B cell (primary cell): ENCODE data around the gene ZNF776. TPM values are rescaled to one million over a fixed set of nuclear protein-coding genes. Genes with fewer than 3 reads are reported as not detected.

Experiments
- ATAC-seq: fragments of 200-7000 bp; cut with Tn5 transposase; one replicate; pipeline ENCODE4 v1.10.0; 2021; ENCODE audit warnings: low read depth, mild to moderate bottlenecking, moderate number of reproducible peaks, moderate library complexity
- CTCF ChIA-PET: fragments of 350-600 bp; sonication (Branson Sonifier 250); formaldehyde crosslinking; loops from one replicate; lab custom pipeline; 2021; ENCODE audit warnings: antibody characterized with exemption, inconsistent platforms; lab: Charles Lee
- POLR2A ChIA-PET: fragments of 350-600 bp; sonication (Branson Sonifier 250); formaldehyde crosslinking; loops from one replicate; lab custom pipeline; 2021; ENCODE audit warnings: antibody characterized with exemption; lab: Charles Lee
- DNase-seq: peaks from one replicate; pipeline ENCODE4 v3.0.0; 2013
- H2AFZ ChIP-seq: 2 replicates; pipeline ENCODE4 v1.6.1; 2012; ENCODE audit warnings: mild to moderate bottlenecking, low read depth, low read length; ENCODE audit not compliant: insufficient read depth, poor library complexity, severe bottlenecking
- H3K27ac ChIP-seq, 2 donors: 1 replicate in 1 of 2; 2 replicates in 1 of 2; pipeline ENCODE4 v1.5.1; 2012 to 2013; ENCODE audit warnings: low read length in 2 of 2, mild to moderate bottlenecking in 2 of 2, moderate library complexity in 1 of 2
- H3K27me3 ChIP-seq, 4 experiments: fragments of 200-600 bp in 1 of 4; sonication (generic) in 1 of 4; replicated peaks in 1 of 4; 1 replicate in 2 of 4; 2 replicates in 2 of 4; pipeline versions ENCODE4 v1.6.1 to v1.7.0; 2013 to 2016; ENCODE audit warnings: low read length in 3 of 4, mild to moderate bottlenecking in 2 of 4, mixed read lengths in 1 of 4, moderate library complexity in 1 of 4; ENCODE audit not compliant: insufficient read depth in 4 of 4, control insufficient read depth in 3 of 4; ENCODE audit errors: control extremely low read depth in 1 of 4
- H3K36me3 ChIP-seq, 2 experiments: replicated peaks in 1 of 2; 1 replicate in 1 of 2; 2 replicates in 1 of 2; pipeline versions ENCODE4 v1.6.1 to v1.7.1; 2013; ENCODE audit warnings: low read length in 1 of 2; ENCODE audit not compliant: insufficient read depth in 2 of 2, control insufficient read depth in 1 of 2; ENCODE audit errors: control extremely low read depth in 1 of 2, extremely low read depth in 1 of 2
- H3K4me1 ChIP-seq, 2 donors: fragments of 200-600 bp in 1 of 2; sonication (generic) in 1 of 2; 1 replicate in 1 of 2; 2 replicates in 1 of 2; pipeline versions ENCODE4 v1.5.1 to v1.6.1; 2013 to 2017; ENCODE audit warnings: low read length in 2 of 2; ENCODE audit not compliant: control insufficient read depth in 2 of 2, insufficient read depth in 2 of 2
- H3K4me2 ChIP-seq: replicated peaks from 2 replicates; pipeline ENCODE3; 2012; ENCODE audit warnings: mild to moderate bottlenecking, low read depth, low read length; ENCODE audit not compliant: poor library complexity, severe bottlenecking
- H3K4me3 ChIP-seq, 5 experiments: fragments of 200-600 bp in 1 of 5; sonication (generic) in 1 of 5; 1 replicate in 3 of 5; 2 replicates in 2 of 5; pipeline versions ENCODE4 v1.5.1 to v1.7.0; 2011 to 2016; ENCODE audit warnings: low read length in 4 of 5, mild to moderate bottlenecking in 4 of 5, low read depth in 2 of 5, control low read depth in 1 of 5, moderate library complexity in 1 of 5; ENCODE audit not compliant: insufficient read depth in 1 of 5; ENCODE audit errors: control extremely low read depth in 1 of 5, extremely low read depth in 1 of 5
- H3K79me2 ChIP-seq: fragments of 200-600 bp; sonication (generic); one replicate; pipeline ENCODE4 v1.6.0; 2016; ENCODE audit warnings: low read length; ENCODE audit not compliant: control insufficient read depth, insufficient read depth
- H3K9ac ChIP-seq: fragments of 200-600 bp; sonication (generic); 2 replicates; pipeline ENCODE4 v1.6.1; 2017; ENCODE audit warnings: mild to moderate bottlenecking, low read length, moderate library complexity
- H3K9me3 ChIP-seq, 3 donors: one replicate each; pipeline versions ENCODE4 v1.6.1 to v1.7.1; 2013; ENCODE audit warnings: low read length in 2 of 3; ENCODE audit not compliant: control insufficient read depth in 2 of 3, insufficient read depth in 1 of 3; ENCODE audit errors: control extremely low read depth in 1 of 3
- H4K20me1 ChIP-seq: 2 replicates; pipeline ENCODE4 v1.6.0; 2012; ENCODE audit warnings: mild to moderate bottlenecking, low read length; ENCODE audit not compliant: insufficient read depth, control insufficient read depth, poor library complexity, severe bottlenecking
- H3K27ac Mint-ChIP-seq: one replicate; pipeline ENCODE4 v1.8.0; 2021; ENCODE audit warnings: mixed read lengths
- H3K27me3 Mint-ChIP-seq: one replicate; pipeline ENCODE4 v1.8.0; 2021; ENCODE audit warnings: mixed read lengths
- H3K4me1 Mint-ChIP-seq: one replicate; pipeline ENCODE4 v1.8.0; 2021; ENCODE audit warnings: mixed read lengths
- H3K4me3 Mint-ChIP-seq: one replicate; pipeline ENCODE4 v1.8.0; 2021; ENCODE audit warnings: mixed read lengths
- H3K9me3 Mint-ChIP-seq: one replicate; pipeline ENCODE4 v1.8.0; 2022; ENCODE audit warnings: mixed read lengths; ENCODE audit not compliant: insufficient read depth
- EZH2 ChIP-seq: IDR thresholded peaks from 2 replicates; pipeline ENCODE4 v1.6.1; 2012; ENCODE audit warnings: borderline replicate concordance, low read depth, mild to moderate bottlenecking, moderate library complexity, low read length; ENCODE audit not compliant: insufficient read depth, poor library complexity, severe bottlenecking
- WGBS: methylation state at CpG from one replicate; pipeline ENCODE4 v1.1.5; 2013; ENCODE audit warnings: missing lambda C conversion rate; ENCODE audit not compliant: insufficient coverage; 5-methylcytosine and 5-hydroxymethylcytosine counted together
- intact Hi-C: fragments of 100-400 bp; cut with micrococcal nuclease; formaldehyde crosslinking; loops from one replicate; pipeline ENCODE4 v1.10.0; 2022
- polyA minus RNA-seq: library from RNA; depleted of rRNA, polyadenylated mRNA; stranded (reverse); fragments of >200 nt; gene quantifications from 2 replicates; pipeline ENCODE4 v1.2.3, GENCODE V29; 2012
- polyA plus RNA-seq: library from polyadenylated mRNA; depleted of rRNA; stranded (reverse); fragments of >200 nt; gene quantifications from 2 replicates; pipeline ENCODE4 v1.2.3, GENCODE V29; 2012
- total RNA-seq, 2 donors: library from RNA; stranded (reverse); fragments of 120-200 nt in 1 of 2; gene quantifications; 1 replicate in 1 of 2; 2 replicates in 1 of 2; pipeline versions ENCODE4 v1.2.3 to v1.2.4, GENCODE V29; 2013 to 2022
- TF ChIP-seq, protein P1 (sequence below): fragments of 200-600 bp; IDR thresholded peaks from one replicate; pipeline ENCODE4 v1.8.0; 2022; ENCODE audit warnings: antibody characterized with exemption, mild to moderate bottlenecking

Gene ZNF776
- total RNA-seq, result 47.5 and 51.6 TPM in 2 replicates
- 40.0 TPM for total RNA-seq (2013)
- 15.6 and 22.6 TPM in 2 replicates for polyA plus RNA-seq
- 68.4 and 115 TPM in 2 replicates for polyA minus RNA-seq

DNA sequence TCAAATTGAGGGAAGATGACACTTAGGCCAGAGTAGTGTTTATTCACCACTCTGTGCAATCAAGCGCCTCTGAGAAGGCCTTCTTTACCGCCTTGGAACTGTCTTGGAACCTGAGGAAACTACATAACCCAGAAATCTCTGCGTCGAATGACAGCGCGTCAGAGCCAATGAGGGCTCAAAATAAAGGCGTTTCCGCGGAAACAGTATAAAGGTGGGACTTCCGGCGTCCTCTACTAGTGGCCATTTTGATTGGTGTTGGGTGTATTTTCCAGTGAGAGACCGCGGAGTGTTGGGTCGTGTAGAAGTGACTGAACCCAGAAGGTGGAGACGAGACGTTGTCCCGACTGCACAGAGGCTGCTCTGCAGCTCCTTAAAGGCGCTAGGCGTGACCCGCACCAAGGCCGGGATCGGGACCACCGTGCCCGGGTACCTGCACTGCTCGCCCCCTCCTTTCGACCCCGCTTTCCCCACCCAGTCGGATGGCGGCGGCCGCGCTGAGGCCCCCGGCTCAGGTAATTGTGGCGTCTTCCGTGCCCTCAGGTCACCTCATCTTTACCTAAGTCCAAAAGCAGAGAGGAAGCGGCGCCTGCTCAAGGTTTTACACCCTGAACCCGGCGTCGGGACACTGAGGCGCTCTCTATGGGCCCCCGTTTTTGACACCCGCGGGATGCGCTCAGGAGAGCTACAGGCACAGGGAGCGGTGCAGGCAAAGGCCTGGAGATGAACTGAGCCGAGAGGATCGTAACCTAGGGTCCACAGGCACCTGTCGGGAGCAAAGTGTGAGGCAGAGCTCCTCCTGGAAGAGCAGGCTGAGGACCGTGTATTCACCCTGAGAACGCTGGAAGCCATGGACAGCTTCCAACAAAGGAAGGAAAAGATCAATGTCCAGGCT, at the start of gene ZNF776:
Gene ZNF776, plus strand, starts transcription at position 236 of the 892 bp plus-strand sequence. Its CDS starts 244 bp downstream, at position 480.
- peak within 1 kb of the TSS; percentile 88 for H3K27ac Mint-ChIP-seq

More for the DNA sequence above, at the start of gene ZNF776:
- peak; percentile 97 for ATAC-seq
- peaks cover 39% of the 10 kb centered on the region for H3K4me1 Mint-ChIP-seq
- CTCF ChIA-PET, result interaction anchor here (0.6 to 1.7 kb wide), 4 partner anchors 19 to 168 kb away, joined by 3 to 8 read pairs (median 6); partner anchors contain the start of genes ZNF586 and ZNF671
- peak within 1 kb of the TSS; percentile 89 for H3K4me2 ChIP-seq
- H3K36me3 ChIP-seq, result peaks cover 4 to 33% of the 10 kb centered on the region in 2 experiments
- peak within 1 kb of the TSS; percentile 91 for H3K4me3 Mint-ChIP-seq
- POLR2A ChIA-PET, result interaction anchor here (0.6 to 2.0 kb wide), 6 partner anchors 9 to 647 kb away, joined by 3 to 15 read pairs (median 6); partner anchors contain the start of genes ZNF154 and ZNF671
- 1% methylated on average over 51 of the region's 51 CpGs for WGBS
- TF ChIP-seq, protein P1, sequence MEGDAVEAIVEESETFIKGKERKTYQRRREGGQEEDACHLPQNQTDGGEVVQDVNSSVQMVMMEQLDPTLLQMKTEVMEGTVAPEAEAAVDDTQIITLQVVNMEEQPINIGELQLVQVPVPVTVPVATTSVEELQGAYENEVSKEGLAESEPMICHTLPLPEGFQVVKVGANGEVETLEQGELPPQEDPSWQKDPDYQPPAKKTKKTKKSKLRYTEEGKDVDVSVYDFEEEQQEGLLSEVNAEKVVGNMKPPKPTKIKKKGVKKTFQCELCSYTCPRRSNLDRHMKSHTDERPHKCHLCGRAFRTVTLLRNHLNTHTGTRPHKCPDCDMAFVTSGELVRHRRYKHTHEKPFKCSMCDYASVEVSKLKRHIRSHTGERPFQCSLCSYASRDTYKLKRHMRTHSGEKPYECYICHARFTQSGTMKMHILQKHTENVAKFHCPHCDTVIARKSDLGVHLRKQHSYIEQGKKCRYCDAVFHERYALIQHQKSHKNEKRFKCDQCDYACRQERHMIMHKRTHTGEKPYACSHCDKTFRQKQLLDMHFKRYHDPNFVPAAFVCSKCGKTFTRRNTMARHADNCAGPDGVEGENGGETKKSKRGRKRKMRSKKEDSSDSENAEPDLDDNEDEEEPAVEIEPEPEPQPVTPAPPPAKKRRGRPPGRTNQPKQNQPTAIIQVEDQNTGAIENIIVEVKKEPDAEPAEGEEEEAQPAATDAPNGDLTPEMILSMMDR, result no peak
- TF ChIP-seq EZH2, result no peak
- peak within 1 kb of the TSS; percentile 91 for H3K9ac ChIP-seq
- no peaks in the 10 kb centered on the region for H3K27me3 ChIP-seq
- H3K9me3 Mint-ChIP-seq, result peaks cover 9% of the 10 kb centered on the region
- H3K27me3 Mint-ChIP-seq, result no peaks in the 10 kb centered on the region
- peaks cover 50% of the 10 kb centered on the region for H3K79me2 ChIP-seq
- DNase-seq, result peak; percentile 91
- peaks cover 0 to 14% (median 6%) of the 10 kb centered on the region in 3 donors for H3K9me3 ChIP-seq
- H3K27ac ChIP-seq, result peak within 1 kb of the TSS; percentile 75 to 84
- H2AFZ ChIP-seq, result peak within 1 kb of the TSS; percentile 89
- H3K4me1 ChIP-seq, result peaks cover 15 to 19% of the 10 kb centered on the region in 2 donors
- intact Hi-C loops, result loop anchor here (1.0 to 10.0 kb wide), 10 partner anchors 20 to 200 kb away; partner anchors contain the start of genes ZNF211, ZNF256, ZNF416 and ZNF530
- H3K4me3 ChIP-seq, result peak within 1 kb of the TSS; percentile 66 to 92 (median 74)
- H4K20me1 ChIP-seq, result no peaks in the 10 kb centered on the region
